NOMO-1 (cell line): ENCODE measurements around the gene CHST13.

Experiments used
- DNase-seq, 2 experiments: peaks; one replicate each; lab custom pipeline; 2025; ENCODE audit not compliant: unreplicated experiment in 2 of 2; lab: John Stamatoyannopoulos, UW

Gene CHST13

DNA sequence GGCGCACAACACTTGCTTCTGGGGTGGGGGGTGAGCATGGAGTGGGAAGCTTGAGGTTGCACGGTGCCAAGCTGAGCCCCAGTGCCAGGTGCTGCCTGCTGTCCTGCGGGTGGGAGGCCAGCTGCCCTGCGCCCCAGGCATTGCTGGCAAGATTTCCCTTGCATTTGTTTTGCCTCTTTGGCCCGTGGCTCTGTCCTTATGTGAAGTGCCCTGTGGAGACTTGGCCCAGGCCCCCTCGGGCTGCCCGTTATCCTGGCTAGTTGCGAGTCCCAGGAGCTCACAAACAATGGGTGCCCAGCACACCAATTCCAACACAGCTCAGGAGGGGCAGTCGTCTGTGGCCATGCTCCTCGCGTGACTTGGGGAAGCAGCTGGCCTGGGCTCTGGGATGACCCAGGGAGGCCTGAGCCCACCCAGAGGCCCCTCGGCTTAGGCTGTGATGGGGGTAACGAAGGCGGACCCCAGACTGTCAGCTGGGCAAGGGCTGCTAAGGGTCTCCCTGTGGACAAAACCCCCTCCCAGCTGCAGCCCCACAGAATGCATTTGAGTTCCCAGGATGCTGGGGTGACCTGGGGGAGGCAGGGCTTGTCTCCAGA is 28.8 kb downstream of the CHST13 start:
- DNase-seq: no peak

DNA sequence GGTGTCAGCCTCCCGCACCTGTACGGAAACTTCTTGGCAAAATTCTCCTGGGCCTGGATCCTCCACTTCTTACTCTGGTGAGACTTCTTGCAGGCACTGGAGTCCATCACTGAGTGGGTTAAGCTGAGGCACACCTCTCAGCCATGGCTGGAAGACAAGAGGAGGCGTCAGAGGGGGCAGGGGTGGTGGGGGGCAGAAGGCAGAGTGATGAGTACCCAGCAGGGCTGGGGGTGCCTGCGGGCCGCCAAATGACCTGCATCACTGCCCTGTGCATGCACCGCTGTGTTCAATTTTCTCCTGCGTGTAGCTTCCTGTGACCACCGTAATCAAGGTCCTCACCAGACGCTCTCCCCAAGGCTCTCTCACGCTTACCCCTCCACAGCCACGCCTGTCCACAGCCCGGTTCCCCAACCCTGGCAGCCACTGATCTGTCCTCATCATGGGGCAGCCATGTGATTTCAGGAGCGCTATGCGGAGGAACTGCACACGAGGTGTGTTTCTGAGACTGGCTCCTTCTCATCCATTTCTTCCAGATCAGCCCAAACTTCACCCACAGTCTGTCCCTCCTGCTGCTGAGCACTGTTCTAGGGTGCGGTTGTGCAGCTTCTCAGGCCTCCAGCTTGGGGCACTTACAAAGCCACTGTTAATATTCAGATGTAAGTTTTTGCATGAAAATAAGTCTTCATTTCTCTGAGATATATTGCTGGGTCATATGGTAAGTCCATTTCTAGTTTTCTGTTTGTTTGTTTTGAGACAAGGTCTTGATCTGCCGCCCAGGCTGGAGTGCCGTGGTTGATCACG is 29.5 kb downstream of the CHST13 start:
- DNase-seq: no peak

DNA sequence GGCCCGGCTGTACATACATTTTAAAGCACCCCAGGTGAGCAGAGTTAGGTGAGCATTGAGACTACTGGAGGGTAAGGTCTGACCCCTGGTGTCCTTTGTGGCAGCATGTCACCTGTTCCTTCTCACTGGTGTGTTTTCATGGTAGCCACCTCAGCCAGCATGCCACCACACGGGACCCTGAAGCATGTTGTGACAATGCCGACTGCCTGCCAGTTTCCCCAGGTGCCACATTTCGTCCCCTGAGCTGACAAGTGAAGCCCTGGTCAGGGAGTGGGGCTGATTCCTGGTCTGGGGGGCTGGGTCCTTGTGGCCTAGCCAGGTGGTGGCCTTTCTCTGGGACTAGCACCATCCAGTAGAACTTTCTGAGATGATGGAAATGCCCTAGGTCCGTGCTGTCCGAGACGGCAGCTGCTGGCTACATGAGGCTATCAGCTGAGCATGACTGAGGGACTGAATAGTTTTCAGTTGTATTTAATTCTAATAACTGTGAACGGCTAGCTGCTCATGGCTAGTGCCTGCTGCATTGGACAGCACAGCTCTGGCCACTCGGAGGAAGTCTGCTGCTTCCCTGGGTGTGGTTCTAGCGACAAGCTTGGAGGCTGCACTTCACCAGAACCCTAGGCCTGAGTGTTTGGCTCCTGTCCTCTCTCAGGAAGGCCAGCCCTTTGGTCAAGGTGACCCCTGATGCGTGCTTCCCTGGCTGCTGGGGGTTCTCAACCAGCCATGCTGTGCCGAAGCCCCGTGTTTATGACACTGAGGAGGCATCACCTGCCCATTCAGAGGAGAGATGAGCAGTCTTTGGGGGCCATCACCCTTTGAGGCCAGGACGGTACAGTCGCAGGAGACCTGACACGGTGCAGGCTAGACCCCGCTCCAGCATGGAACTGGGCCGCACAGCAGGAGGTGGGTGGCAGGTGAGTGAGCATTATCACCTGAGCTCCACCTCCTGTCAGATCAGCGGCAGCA is 30.9 kb downstream of the CHST13 start:
- DNase-seq: no peak

DNA sequence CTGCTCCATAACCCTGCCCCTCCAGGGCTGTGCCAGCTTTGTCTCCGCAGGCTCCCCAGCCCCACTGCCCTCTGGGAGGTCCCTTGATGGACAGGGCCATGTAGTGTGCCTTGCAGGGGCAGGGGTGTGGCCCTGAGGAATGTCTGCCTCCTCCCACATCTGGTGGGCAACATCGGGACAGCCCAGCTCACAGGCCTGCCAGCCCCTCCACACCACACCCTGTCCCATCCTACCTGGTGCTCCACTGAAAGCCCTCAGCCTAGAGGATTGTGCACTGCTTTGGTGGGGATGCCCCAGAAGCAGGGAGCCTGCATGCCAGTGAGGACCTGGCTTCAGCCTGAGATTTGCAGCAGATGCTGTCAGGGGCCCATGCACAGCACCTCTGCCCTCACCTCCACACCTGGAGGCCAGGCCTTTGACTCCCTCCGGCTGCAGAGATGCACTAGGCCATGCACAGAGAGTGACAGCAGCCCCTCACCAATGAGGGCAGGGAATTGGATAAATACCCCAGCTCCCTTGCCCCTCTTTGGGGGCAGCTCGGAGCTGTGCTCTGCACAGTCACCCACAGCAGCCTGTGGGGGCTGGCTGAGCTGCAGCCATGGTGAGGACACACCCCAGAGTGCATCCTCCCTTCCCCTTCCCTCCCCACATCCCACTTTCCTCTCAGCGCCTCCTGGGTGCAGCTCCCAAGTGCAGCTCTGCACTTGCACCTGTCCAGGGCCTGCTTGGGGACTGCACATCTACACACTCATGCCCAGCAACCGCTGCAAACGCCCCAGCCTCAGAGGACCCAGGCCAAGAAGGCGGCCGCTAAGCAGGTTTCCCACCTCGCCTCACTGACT is 32.1 kb downstream of the CHST13 start:
- no peak for DNase-seq

DNA sequence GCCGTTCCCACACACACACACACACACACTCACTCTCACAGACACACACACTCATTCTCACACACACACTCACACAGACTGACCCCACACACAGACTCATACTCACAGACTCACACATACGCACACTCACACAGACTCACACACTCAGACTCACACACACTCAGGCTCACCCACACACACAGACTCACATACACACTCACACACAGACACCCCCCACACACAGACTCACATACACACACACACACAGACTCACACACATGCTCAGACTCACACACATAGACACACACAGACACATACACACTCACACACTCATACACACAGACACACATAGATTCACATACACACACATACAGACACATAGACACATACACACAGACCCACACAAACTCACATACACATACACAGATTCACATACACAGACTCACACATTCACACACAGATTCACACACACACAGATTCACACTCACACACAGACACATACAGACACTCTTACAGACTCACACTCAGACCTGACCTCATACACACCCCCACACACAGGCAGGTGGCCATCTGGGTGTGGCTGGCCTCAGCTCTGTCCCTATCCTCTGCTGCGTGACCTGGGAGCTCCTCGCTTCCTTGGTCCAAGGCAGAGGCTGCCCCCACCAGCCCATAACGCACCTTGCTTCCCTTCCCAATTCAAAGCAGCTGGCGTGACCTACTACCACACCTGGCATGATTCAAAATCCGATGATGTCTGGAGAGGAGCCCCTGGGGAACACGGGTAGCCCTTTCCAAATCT is 32.9 kb downstream of the CHST13 start:
- no peak for DNase-seq

DNA sequence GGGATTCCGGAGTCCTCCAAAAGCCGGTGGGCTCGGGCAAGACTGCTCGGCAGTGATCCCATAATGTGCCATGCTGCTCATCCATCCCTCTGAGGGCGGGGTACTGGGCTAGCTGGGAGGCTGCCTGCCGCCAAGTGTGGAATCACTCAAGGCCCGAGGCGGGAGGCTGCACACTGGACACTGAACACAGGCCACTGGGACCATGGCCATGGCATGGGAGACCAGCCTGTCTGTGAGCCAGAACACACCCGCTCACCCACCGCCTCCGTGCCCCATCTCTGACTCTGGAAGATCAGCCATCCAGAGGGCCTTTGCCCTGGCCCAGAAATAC is 33.4 kb downstream of the CHST13 start:
- DNase-seq: no peak

DNA sequence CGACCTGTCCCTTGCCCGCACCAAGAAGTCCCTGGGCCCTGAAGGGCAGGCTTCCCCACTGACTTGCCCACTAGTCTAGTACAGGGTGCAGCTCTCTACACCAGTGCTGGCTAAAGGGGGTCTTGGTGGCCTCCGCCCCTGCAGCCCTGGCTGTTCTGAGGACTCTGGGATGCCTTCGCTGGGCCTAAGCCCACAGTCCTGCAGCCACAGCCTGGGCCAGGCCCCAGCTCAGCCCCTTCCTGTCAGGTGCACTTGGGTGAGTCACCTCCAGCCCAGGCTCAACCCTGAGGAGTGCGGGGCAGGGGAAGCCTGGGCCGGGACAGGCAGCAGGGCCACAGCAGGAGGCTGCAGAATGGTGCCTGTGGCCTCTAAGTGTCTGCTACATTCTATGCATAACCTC is 33.8 kb downstream of the CHST13 start:
- no peak for DNase-seq

DNA sequence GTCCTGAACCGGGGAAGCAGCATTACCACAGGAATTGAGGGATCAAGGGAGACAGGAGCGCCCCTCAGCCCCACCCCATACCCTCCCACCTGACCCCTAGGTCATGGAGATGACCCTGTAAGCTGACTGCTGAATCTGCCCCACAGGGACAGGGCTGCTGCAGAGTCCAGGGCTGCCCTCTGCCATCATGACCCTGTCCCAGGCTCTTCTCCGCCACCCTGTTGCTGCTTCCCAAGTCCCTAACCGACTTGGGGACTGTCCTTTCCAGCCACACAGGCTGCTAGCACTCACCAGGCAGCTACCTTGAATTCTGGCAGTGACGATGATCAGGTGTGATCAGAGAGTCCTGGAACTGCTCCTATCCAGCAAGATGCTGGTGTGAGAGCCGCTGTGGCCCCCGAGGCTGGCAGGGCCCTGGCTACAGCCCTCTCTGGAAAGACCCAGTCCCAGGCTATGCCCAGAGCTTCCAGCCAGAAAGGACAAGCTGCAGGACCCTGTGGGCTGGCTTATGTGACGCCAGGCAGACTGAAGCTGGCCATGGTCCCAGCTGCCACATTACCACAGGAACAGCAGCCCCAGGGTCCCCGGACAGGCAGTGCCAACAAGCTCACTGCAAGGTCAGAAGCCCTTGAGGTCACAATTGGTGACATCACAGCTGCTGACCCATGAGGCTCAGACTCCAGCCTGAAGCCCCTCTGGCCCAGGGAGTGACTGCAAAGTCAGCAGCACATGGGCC is 34.5 kb downstream of the CHST13 start, which contains the start of gene C3orf22:
Gene C3orf22 (minus strand): TSS at position 597 of the 736 bp plus-strand sequence. CDS start 5,542 bp downstream, outside the sequence.
- DNase-seq: no peak

DNA sequence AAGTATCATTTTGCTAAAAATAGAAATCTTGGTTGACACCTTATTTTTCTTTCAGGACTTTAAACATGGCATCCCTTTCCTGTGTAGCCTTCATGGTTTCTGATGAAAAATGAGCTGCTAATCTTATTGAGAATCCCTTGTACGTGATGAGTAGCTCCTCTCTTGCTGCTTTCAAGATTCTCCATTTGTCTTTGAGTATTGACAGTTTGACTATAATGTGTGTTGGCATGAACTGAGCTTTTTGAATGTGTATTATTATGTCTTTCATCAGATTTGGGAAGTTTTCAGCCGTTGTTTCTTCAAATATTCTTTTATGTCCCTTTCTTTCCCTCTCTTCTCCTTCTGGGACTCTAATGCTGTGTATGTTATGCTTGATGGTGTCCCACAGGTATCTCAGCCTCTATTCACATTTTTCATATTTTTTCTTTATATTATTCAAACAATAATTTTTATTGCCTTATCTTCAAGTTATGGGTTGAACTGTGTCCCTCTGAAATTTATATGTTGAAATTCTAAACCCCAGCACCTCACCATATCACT is 38.9 kb downstream of the CHST13 start:
- DNase-seq: no peak

DNA sequence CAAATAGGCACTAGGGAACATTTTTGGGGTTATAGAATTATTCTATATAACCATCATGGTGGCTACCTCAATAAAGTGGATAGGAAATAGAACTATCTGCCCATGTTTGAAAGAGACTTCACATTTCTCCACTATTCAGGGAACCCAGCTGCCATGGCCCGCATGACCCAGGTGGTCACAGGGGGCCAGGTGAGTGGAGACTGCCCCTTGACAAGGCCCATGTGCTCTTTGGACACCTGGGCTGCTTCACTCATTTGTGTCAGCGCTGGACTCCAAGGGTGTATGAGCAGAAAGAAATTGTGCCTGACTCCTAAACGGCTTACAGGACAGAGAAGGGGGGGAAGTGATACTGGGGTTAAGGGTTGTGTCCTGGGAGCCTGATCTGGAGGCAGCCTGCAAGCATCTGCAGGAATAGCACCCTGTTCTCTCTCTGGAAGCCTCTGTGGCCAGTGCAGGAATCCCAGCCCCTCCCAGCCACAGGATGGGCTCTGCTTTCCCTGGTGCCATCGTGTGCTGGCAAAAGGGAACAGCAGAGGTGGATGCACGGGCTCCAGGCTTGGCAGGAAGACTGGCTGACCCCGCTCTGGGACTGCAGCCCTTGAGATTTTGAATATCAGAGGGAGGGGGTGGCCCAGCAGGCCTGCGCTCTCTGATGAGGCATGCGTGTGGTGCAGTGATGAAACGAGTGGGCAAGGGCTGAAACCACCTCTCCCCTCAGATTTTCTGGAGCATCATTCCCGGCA is 43.9 kb downstream of the CHST13 start:
- DNase-seq: no peak

DNA sequence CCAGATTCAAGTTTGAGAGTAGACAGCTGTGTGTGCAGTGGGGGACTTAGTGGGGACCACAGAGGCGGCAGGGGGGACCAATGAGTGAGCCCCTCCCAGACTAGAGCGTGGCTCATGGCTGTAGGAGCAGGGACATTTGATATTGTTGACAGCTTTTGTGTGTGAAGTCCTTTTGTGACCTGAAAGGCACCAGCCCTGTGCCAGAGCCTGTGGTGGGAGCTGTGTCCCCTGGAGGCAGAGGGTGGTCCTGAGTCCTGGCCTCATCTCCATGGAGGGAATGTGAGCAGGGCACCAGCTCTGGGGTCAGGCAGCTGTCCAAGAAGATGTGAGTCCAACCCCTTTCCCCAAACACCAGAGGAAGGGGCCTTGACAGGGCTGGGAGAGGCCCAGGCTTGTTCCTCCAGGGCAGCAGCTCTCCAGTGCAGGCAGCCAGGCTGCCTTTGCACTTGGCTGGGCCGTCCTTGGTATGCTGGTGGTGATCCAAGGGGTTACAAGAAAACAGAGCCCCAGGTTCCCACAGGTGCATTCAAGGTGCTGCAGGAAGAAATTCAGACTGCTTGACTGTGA is 44.9 kb downstream of the CHST13 start:
- DNase-seq: no peak

DNA sequence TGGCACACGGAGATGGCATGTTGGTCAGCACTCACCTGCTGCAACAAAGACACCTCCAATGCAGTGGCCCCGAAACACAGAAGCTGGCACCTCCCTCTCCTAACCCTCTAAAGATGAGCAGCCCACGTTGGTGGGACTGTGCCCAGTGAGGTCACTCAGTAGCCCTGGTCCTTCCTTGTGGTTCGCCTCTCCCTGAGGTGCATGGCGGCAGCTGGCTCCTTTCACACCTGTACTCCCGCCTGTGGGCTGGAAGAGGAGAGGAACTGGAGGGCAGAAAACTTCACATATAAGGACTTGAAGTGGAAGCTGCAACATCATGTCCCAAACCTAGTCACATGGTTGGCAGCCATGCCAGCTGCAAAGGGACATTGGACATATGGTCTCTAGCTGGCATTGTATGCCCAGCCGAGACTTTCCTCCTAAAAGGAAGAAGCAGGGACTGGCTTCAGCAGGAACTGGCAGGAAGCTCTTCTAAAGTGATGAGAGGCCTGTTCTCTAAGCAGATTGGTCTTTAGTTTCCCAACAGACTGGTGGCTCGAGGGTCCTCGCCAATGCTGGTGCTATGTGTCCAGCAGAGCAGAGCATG is 45.5 kb downstream of the CHST13 start:
- no peak for DNase-seq

DNA sequence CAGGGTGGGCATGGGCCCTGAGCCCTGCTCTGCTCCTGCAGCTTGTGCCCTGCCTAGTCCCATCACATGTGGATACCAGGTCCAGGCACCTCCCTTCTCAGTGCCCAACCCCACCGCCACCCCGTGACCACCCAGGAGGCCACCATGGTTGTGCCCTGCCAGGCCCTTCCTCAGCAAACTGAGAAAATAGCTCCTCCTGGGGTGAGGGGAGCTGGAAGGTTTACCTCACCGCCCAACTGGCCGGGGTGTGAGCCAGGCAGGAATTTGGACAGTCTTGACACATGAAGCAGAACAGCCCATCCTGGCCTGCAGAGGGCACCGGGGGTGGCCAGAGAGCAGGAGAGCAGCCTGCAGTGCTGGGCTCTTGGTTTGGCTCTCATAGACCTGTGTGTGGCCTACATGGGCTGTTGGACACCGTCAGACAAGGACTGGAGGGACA is 46.2 kb downstream of the CHST13 start:
- DNase-seq: no peak

DNA sequence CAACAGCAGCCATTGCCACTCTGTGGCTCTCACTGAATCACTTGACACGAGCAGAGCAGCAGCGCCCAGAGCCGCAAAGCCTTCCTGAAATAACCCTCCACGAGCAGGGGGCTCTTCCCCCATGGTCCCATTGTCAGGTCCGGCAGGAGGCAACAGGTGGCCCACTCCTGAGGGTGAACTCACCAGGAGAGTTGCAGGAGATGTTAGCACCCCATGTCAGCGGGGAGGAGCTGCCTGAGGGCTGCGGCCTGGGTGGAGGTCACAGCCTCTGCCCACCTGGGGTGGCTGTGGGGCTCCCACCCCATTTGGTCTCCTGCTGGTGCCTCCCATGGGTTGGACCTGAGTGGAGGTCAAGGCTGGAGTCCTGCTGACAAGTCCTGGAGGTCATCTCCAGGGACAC is 47.1 kb downstream of the CHST13 start:
- no peak for DNase-seq

DNA sequence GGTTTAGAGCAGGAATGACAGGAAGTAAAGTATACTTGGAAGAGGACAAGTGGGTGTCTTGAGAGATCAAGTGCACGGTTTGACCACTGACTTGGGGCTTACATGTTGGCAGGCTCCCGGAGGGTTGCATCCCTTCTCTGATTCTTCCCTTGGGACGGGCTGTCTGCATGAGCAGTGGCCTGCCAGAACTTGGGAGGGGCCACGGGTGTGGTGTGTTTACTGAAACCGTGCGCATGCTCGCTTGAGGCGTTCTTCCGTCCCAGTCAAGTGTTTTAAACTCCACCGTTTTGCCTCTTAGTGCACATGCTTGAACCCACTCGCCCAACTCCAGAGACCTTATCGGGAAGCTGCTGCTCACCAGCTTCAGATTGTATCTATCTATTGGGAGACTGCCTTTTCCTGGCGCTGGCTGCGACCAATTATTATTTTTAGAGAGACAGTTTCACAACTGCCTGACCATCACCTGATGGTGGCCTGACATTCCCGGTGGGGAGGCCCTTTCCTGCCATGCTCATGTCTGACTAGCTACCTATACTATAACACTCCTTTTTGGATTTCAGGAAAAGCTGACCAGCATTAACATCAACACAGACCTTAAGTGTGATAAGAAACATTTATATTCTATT is 49.6 kb downstream of the CHST13 start:
- no peak for DNase-seq

DNA sequence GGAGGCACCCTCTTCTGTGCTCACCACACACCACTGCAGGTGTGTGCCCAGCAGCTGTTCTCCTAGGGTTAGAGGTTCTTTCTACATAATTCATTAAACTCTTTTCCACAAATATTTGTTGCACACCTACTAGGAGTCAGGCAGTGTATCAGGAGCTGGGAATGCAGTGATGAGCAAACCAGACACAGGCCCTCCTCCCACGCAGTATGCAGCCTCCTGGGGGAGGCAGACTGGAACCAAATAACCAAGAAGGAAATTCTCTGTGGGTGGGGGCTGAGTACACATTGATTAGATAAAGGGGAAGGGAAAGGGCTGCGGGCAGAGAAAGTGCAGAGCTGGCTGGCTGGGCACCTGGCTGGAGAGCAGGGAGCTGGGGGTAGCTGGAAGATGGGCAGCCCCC is 53.3 kb downstream of the CHST13 start:
- DNase-seq: no peak

DNA sequence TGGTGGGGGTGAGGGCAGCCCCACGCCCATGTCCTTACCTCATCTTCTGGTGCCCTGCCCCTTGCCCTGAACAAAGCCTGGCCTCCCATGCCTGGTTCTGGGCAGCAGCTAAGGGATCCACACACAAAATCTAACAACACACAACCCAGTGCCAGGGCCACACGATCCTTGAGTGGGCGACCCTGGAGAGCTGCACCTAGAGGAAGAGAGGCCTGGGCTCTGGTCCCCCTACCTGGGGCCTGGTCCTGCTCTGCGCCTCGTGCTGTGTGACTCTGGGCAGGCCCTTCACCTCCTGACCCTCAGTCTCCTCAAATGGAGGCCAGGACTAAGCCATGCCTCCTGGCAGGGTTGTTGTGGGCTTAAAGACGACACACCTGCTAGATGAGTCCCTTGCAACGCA is 54.7 kb downstream of the CHST13 start:
- DNase-seq: no peak
